LNCAP (cell line): ENCODE measurements around the gene INTS3.

Source experiments
- CTCF ChIP-seq: fragments of 450-650 bp; IDR thresholded peaks from 2 replicates; pipeline ENCODE4 v1.5.1; 2017; ENCODE audit warnings: mild to moderate bottlenecking

Gene INTS3

GRCh38 chr1:153818876-153819275, 91.0 kb downstream of the INTS3 start:
- no peak for TF ChIP-seq CTCF
